ENCODE measurements around the gene TRIM46. TPM values are rescaled to one million over a fixed set of nuclear protein-coding genes. Genes with fewer than 3 reads are reported as not detected.

The TRIM46 gene
- total and polyA plus RNA-seq, 2 of the 13 experiments (the other 11 are each of a cell fraction or from before 2014, with no cell fraction given): 0.04 to 0.09 TPM

DNA sequence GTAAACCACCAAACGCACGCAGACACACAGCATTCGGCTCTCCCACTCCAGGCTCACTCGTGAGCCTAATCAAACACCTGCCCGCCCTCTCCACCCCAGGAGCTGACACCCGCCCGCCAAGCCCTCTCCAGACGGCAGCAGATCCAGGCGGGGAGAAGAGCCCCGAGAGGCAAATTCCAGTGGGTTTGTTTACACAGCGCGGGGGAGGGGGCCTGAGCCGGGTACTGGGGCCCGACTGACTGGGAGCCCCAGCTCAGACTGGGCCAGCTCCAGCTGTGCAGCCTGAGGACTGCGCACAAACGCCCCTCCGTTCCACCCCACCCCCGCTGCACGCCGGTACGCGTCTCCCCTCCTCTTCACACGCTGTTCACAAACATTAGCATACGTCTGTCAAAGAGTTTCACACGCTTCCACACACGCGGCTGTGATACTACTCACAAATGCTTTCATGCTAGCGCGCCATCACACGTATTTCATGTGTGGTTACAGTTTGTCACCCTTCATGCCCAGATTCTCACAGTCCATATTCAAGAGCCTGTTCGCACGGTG is 47.0 kb upstream of the TRIM46 start (continued):
- TF ChIP-seq ZNF138 (CRISPR knock-in tag; IDR thresholded peaks at IDR 0.05; ENCODE audit: low read depth) (peak; percentile 11; the same call in 1 of the 2 replicates), ZSCAN25 (CRISPR knock-in tag; IDR thresholded peaks at IDR 0.05) (no peak), PAF1 (CRISPR knock-in tag; IDR thresholded peaks at IDR 0.05) (peak; percentile 85), SKI (IDR thresholded peaks at IDR 0.05; ENCODE audit: partially characterized antibody) (peak; percentile 38), HNF4G (IDR thresholded peaks at IDR 0.05; ENCODE audit: borderline replicate concordance, low read depth, low read length) (peak; percentile 60; the same call in 1 of the 2 replicates), HNF4G (CRISPR knock-in tag; IDR thresholded peaks at IDR 0.05; ENCODE audit: borderline replicate concordance, low read depth) (no peak), ZNF230 (CRISPR knock-in tag; IDR thresholded peaks at IDR 0.05) (peak; percentile 94; the same call in 1 of the 2 replicates), ZNF121 (CRISPR knock-in tag; IDR thresholded peaks at IDR 0.05) (no peak), RELA (CRISPR knock-in tag; IDR thresholded peaks at IDR 0.05) (no peak), YEATS2 (CRISPR knock-in tag; IDR thresholded peaks at IDR 0.05; ENCODE audit: borderline replicate concordance) (no peak), KDM4B (CRISPR knock-in tag; IDR thresholded peaks at IDR 0.05) (no peak), ZNF251 (CRISPR knock-in tag; IDR thresholded peaks at IDR 0.05) (0 out of 2 replicates have a peak, but pooled peaks have one; percentile 62), ZC3H4 (CRISPR knock-in tag; IDR thresholded peaks at IDR 0.05; ENCODE audit: borderline replicate concordance) (peak; percentile 95), ZNF296 (CRISPR knock-in tag; conservative IDR thresholded peaks at IDR 0.05) (no peak), DNMT3B (CRISPR knock-in tag; conservative IDR thresholded peaks at IDR 0.05) (0 out of 2 replicates have a peak, but pooled peaks have one; percentile 20), ZNF12 (CRISPR knock-in tag; IDR thresholded peaks at IDR 0.05) (peak; percentile 6; the same call in 1 of the 2 replicates), BORCS8-MEF2B (CRISPR knock-in tag; IDR thresholded peaks at IDR 0.05) (peak; percentile 66)
- TF ChIP-seq, protein P1, sequence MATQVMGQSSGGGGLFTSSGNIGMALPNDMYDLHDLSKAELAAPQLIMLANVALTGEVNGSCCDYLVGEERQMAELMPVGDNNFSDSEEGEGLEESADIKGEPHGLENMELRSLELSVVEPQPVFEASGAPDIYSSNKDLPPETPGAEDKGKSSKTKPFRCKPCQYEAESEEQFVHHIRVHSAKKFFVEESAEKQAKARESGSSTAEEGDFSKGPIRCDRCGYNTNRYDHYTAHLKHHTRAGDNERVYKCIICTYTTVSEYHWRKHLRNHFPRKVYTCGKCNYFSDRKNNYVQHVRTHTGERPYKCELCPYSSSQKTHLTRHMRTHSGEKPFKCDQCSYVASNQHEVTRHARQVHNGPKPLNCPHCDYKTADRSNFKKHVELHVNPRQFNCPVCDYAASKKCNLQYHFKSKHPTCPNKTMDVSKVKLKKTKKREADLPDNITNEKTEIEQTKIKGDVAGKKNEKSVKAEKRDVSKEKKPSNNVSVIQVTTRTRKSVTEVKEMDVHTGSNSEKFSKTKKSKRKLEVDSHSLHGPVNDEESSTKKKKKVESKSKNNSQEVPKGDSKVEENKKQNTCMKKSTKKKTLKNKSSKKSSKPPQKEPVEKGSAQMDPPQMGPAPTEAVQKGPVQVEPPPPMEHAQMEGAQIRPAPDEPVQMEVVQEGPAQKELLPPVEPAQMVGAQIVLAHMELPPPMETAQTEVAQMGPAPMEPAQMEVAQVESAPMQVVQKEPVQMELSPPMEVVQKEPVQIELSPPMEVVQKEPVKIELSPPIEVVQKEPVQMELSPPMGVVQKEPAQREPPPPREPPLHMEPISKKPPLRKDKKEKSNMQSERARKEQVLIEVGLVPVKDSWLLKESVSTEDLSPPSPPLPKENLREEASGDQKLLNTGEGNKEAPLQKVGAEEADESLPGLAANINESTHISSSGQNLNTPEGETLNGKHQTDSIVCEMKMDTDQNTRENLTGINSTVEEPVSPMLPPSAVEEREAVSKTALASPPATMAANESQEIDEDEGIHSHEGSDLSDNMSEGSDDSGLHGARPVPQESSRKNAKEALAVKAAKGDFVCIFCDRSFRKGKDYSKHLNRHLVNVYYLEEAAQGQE (IDR thresholded peaks at IDR 0.05; ENCODE audit: borderline replicate concordance in 1 of 2, low read depth in 1 of 2, low read length in 2 of 2): peak in 1 of 2 experiments; percentile 23; a peak in 1 of 4 replicates
- TF ChIP-seq, protein P2, sequence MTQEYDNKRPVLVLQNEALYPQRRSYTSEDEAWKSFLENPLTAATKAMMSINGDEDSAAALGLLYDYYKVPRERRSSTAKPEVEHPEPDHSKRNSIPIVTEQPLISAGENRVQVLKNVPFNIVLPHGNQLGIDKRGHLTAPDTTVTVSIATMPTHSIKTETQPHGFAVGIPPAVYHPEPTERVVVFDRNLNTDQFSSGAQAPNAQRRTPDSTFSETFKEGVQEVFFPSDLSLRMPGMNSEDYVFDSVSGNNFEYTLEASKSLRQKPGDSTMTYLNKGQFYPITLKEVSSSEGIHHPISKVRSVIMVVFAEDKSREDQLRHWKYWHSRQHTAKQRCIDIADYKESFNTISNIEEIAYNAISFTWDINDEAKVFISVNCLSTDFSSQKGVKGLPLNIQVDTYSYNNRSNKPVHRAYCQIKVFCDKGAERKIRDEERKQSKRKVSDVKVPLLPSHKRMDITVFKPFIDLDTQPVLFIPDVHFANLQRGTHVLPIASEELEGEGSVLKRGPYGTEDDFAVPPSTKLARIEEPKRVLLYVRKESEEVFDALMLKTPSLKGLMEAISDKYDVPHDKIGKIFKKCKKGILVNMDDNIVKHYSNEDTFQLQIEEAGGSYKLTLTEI (CRISPR knock-in tag; conservative IDR thresholded peaks at IDR 0.05): no peak
- TF ChIP-seq, protein P3, sequence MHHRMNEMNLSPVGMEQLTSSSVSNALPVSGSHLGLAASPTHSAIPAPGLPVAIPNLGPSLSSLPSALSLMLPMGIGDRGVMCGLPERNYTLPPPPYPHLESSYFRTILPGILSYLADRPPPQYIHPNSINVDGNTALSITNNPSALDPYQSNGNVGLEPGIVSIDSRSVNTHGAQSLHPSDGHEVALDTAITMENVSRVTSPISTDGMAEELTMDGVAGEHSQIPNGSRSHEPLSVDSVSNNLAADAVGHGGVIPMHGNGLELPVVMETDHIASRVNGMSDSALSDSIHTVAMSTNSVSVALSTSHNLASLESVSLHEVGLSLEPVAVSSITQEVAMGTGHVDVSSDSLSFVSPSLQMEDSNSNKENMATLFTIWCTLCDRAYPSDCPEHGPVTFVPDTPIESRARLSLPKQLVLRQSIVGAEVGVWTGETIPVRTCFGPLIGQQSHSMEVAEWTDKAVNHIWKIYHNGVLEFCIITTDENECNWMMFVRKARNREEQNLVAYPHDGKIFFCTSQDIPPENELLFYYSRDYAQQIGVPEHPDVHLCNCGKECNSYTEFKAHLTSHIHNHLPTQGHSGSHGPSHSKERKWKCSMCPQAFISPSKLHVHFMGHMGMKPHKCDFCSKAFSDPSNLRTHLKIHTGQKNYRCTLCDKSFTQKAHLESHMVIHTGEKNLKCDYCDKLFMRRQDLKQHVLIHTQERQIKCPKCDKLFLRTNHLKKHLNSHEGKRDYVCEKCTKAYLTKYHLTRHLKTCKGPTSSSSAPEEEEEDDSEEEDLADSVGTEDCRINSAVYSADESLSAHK (CRISPR knock-in tag; IDR thresholded peaks at IDR 0.05; ENCODE audit: borderline replicate concordance): no peak
